Mesenteric fat pad (tissue), 1 donor: Measurements from ENCODE around the gene SYNDIG1. TPM values are rescaled to one million over a fixed set of nuclear protein-coding genes. Genes with fewer than 3 reads are reported as not detected.

Experiments used
- DNase-seq: peaks from one replicate; pipeline ENCODE4 v3.0.0-alpha.2; 2020; ENCODE audit warnings: low spot score
- total RNA-seq: library from RNA; stranded (reverse); fragmentation: NEBNext Ultra II Directional; extraction: Animal tissue kit (Norgen Biotek cat#: 25700); gene quantifications from one replicate; pipeline ENCODE4 v1.2.1, GENCODE V29; 2021
- donor health status: DM: yes; HTN: yes; CAD: no.

Gene SYNDIG1
- total RNA-seq, 1 donor from 2014 or later: 0.77 TPM

- DNase-seq: peak; percentile 78
Observed at GRCh38 chr20:24702501-24703283, 233.3 kb downstream of the SYNDIG1 start.

GRCh38 chr20:24703284-24703610, 233.8 kb downstream of the SYNDIG1 start:
- DNase-seq: no peak

GRCh38 chr20:24704899-24705298, 235.5 kb downstream of the SYNDIG1 start:
- DNase-seq: peak; percentile 57

- no peak for DNase-seq
Observed at GRCh38 chr20:24705486-24705885, 236.1 kb downstream of the SYNDIG1 start.

- DNase-seq: no peak
Observed at GRCh38 chr20:24708411-24709295, 239.2 kb downstream of the SYNDIG1 start.
